ENCODE results near the gene DSC2.

The DSC2 gene

GRCh38 chr18:31102025-31102684, at the start of gene DSC2:
DSC2 (minus strand) TSS chr18:31102421; CDS start chr18:31101971, 450 bp downstream.
- Histone ChIP-seq H3K27ac (peak within 1 kb of the TSS; percentile 21 to 78), H3K4me3 (peak within 1 kb of the TSS; percentile 75)
- no peak for TF ChIP-seq CTCF (IDR thresholded peaks at IDR 0.05)
- peak; percentile 72 for DNase-seq (ENCODE audit: low spot score)

GRCh38 chr18:31149351-31149750, 47.1 kb upstream of the DSC2 start:
- H3K4me3 ChIP-seq: no peak overlapping the region

GRCh38 chr18:31148600-31148999, 46.4 kb upstream of the DSC2 start:
- Histone ChIP-seq H3K4me3 (no peak overlapping the region), H3K27ac (no peak overlapping the region)
- no peak for DNase-seq (ENCODE audit: low spot score)
- TF ChIP-seq CTCF (IDR thresholded peaks at IDR 0.05): no peak

More at GRCh38 chr18:31149351-31149750, 47.1 kb upstream of the DSC2 start:
- no peak for TF ChIP-seq CTCF (IDR thresholded peaks at IDR 0.05)
- no peak overlapping the region for H3K27ac ChIP-seq
- DNase-seq (ENCODE audit: low spot score): no peak

GRCh38 chr18:31146809-31147208, 44.6 kb upstream of the DSC2 start:
- no peak for TF ChIP-seq CTCF (IDR thresholded peaks at IDR 0.05)
- no peak for DNase-seq (ENCODE audit: low spot score)
- H3K4me3 ChIP-seq: no peak overlapping the region
- no peak overlapping the region for H3K27ac ChIP-seq

GRCh38 chr18:31143025-31143424, 40.8 kb upstream of the DSC2 start:
- DNase-seq (ENCODE audit: low spot score): no peak
- TF ChIP-seq CTCF (IDR thresholded peaks at IDR 0.05): no peak
- Histone ChIP-seq H3K27ac (no peak overlapping the region), H3K4me3 (no peak overlapping the region)

GRCh38 chr18:31138709-31139108, 36.5 kb upstream of the DSC2 start:
- no peak overlapping the region for H3K4me3 ChIP-seq
- no peak for DNase-seq (ENCODE audit: low spot score)

More at GRCh38 chr18:31138709-31139108, 36.5 kb upstream of the DSC2 start:
- TF ChIP-seq CTCF (IDR thresholded peaks at IDR 0.05): no peak
- H3K27ac ChIP-seq: no peak overlapping the region
